ENCODE results near the gene ARHGEF2. TPM values are rescaled to one million over a fixed set of nuclear protein-coding genes. Genes with fewer than 3 reads are reported as not detected.

Gene ARHGEF2
- polyA plus RNA-seq, 2 of the 4 experiments (the other 2 are of a cell fraction): 21.3 to 67.4 TPM

- ChIA-PET POLR2A (no interaction called here), CTCF (interaction anchor here (0.8 to 0.9 kb wide), 2 partner anchors 22 to 74 kb away, joined by 3 to 4 read pairs; no protein-coding TSS in a partner anchor)
- peak; percentile 32 to 45; a peak in 3 of 6 replicates for ATAC-seq
- no peak for DNase-seq (ENCODE audit: low read depth in 1 of 2, low spot score in 1 of 2)
- FAIRE-seq: no peak
- Histone ChIP-seq H3K4me1 (peaks cover 7% of the 10 kb centered on the region; the same call in 2 of the 3 replicates), H3K4me2 (no peak overlapping the region), H3K27ac (no peak overlapping the region), H3K9me3 (no peaks in the 10 kb centered on the region), H3K4me3 (no peak overlapping the region)
- WGBS (ENCODE audit: missing lambda C conversion rate): 82% methylated on average over 4 of the region's 4 CpGs
- no peak for TF ChIP-seq ZFP36 (IDR thresholded peaks at IDR 0.05; ENCODE audit: borderline replicate concordance, partially characterized antibody)
Measured at GRCh38 chr1:156012051-156012817, 33.9 kb upstream of the ARHGEF2 start.

- no peaks in the 10 kb centered on the region for H3K9me3 ChIP-seq
- DNase-seq (ENCODE audit: low read depth in 1 of 2, low spot score in 1 of 2): no peak
- no peak for ATAC-seq
- H3K27ac ChIP-seq: no peak overlapping the region
- 76% methylated on average over 3 of the region's 3 CpGs for WGBS (ENCODE audit: missing lambda C conversion rate)
- CTCF ChIA-PET: interaction anchor here (1.8 to 2.2 kb wide), 2 partner anchors 12 to 19 kb away, joined by 6 to 8 read pairs; partner anchors contain the start of gene SSR2
- peaks cover 13% of the 10 kb centered on the region; the same call in 2 of the 3 replicates for H3K4me1 ChIP-seq
- POLR2A ChIA-PET: no interaction called here
- TF ChIP-seq KDM1A (IDR thresholded peaks at IDR 0.05; ENCODE audit: low read depth) (no peak), BCL3 (IDR thresholded peaks at IDR 0.05) (no peak), ESRRA (IDR thresholded peaks at IDR 0.05; ENCODE audit: borderline replicate concordance, low read length) (no peak), HMGXB4 (CRISPR knock-in tag; IDR thresholded peaks at IDR 0.05; ENCODE audit: borderline replicate concordance) (no peak), CHD2 (IDR thresholded peaks at IDR 0.05; ENCODE audit: low read length, partially characterized antibody) (no peak), FOXS1 (CRISPR knock-in tag; IDR thresholded peaks at IDR 0.05) (no peak), MYC (IDR thresholded peaks at IDR 0.05; ENCODE audit: borderline replicate concordance, low read length) (no peak), MAZ (IDR thresholded peaks at IDR 0.05; ENCODE audit: borderline replicate concordance, low read depth, low read length) (no peak), GATA3 (IDR thresholded peaks at IDR 0.05; ENCODE audit: borderline replicate concordance) (no peak), PBX3 (IDR thresholded peaks at IDR 0.05) (no peak), CTCF (IDR thresholded peaks at IDR 0.05) (no peak), REST (IDR thresholded peaks at IDR 0.05) (no peak), RCOR1 (IDR thresholded peaks at IDR 0.05; ENCODE audit: low read depth, low read length) (no peak), HEYL (CRISPR knock-in tag; IDR thresholded peaks at IDR 0.05) (no peak), ZSCAN20 (CRISPR knock-in tag; IDR thresholded peaks at IDR 0.05) (no peak), HES2 (IDR thresholded peaks at IDR 0.05) (no peak)
- no peak overlapping the region for H3K4me2 ChIP-seq
- no peak for FAIRE-seq
- no peak overlapping the region for H3K4me3 ChIP-seq
Measured at GRCh38 chr1:156009404-156009803, 31.1 kb upstream of the ARHGEF2 start.
